NCI-H526 treated with DMSO at 0.1 percent for 48 hours (cell line): ENCODE data around the gene RPS27.
A peak's percentile ranks its signal among the peaks of the same experiment; 100 is the strongest.

Experiments used
- DNase-seq: peaks from one replicate; lab custom pipeline; 2025; lab: John Stamatoyannopoulos, UW

Gene RPS27

DNA sequence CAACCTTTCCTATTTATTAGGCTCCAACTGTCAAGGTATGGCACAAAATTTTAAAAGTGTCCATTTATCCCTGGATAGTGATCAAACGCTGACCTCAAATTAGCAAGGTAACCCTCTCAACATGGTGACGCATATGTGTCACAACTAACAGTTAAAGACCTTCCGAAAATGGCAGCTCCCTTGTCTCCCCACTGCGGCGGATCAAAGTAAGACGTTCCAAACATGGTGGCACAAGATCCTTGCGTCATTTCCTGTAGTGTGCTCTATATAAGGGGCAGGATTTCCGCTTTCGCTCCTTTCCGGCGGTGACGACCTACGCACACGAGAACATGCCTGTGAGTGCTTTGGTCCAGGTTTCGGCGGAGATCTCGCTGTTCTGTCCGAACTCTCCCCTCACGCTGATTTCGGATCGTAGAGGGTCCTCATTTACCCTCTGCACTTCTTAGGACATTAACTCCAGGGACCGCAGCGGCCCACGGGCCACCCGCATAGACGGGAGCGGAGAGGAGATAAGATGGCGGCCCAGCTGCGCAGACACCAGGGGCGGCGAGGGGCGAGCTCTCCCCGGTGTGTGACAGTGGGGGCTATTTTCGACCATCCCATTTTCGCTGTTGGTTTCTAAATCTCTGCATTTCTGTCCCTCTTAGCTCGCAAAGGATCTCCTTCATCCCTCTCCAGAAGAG is at the start of gene RPS27:
TSS of gene RPS27 (plus strand) at position 295 of the 683 bp plus-strand sequence. CDS start at position 330, 35 bp downstream.
- peak; percentile 100 for DNase-seq

DNA sequence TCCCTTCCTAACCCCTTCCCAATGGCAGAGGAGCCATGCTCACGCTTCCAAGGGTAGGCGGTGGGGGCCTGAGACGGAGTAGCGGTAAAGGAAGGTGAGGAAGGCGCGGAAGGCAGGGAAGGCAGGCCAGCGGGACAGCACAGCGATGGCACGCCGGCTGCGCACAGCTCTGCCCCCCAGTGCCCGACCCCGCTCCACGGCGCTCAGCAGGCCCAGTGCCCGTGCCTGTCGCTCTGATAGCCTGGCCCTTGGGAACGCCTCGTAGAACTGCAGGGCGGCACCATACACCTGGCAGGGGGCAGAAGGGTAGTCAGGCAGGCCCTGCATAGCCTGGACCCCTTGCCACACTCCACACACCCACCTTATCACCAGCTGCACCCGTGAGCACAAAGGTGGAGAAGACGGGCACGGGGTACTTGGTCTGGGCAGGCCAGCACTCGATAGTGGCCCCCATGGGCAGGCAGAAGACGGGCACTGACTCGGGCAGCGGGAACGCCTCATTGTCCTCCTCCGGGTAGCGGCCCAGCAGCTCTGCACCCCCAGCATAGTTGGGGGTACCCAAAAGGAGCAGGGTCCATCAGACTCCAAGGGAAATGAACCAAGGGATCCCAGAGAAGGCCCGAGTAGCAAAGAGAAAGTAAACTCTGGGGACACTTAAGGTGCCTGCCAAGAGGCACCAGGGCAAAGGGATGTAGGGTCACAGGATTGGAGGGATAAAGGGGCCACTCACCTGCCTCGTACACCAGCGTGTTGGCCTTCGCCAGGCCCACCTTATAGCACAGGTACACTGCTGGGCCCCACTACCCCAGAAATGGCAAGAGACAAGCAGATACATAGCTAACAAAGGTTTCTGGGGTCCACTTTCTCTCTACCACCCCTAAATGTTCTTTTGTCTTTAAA is 48.5 kb upstream of the RPS27 start:
- DNase-seq = no peak

DNA sequence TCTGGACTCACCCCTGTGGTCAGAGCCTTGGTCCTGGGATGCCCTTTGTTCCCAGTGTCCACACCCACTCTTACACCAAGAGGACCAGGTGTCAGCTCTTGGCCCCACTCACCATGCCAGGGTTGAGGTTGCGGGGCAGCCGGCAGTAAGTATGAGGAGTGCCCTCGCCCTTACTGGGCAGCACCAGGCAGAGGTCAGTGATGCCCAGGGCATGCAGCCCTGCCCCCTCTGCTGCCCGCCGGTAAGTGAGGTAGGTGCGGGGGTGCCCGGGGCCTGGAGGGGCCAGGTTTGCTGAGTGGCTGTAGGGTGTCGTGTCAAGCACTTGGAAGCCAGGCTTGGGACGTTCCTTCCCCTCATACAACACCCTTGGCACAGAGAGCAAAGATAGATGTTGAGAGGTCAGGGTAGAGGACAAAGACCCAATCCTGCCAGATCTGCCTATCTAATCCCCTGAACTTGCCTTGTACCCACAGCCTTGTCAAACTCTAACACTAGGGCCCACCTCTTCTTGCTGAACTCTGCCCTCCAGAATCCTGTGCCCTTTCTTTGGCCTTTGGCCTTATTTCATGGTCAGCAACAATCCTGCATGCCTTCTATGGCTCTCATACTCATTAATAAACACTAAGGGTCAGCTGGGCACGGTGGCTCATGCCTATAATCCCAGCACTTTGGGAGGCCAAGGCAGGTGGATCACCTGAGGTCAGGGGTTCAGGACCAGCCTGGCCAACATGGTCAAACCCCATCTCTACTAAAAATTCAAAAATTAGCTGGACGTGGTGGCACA is 47.6 kb upstream of the RPS27 start:
- DNase-seq = no peak

DNA sequence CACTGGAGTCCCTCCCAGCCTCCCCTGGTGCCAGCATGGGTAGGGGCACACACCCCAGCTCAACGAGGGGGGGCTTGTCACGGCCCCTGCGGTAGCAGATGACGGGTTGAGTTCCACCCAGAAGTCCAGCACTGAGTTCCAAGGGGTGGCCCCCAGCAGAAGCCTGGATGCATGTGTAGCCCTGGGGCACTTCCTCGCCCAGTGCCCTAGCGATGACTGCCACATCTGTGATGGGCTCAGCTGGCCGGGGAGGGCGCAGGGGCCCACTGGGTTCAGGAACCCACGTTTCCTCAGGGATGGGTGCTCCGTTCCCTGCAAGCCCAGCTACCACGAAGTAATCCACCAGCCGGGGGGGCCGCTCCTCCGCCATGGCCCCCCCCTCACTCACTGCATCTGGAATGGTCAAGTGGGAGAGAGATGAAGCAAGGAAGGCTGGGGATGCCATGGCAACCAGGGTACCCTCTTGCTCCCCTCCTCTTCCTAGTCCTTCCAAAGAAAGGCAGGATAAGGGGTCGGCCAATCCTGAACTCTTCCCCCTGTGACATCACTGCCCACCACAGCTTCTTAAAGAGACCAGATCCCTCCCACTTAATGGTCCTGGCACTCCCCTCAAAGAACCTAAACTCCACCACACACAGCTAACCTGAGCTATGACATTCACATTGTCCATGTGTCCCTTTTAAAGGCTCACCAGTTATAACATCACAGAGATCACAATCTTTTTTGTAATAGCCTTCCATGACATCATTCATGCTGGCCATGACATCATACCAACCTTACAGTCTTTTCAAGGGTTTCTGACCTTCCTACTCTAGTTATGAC is 46.3 kb upstream of the RPS27 start:
- DNase-seq = no peak

- DNase-seq = no peak
These were observed 45.8 kb upstream of the RPS27 start for GRCh38 chr1:153944827-153945117.

- DNase-seq = no peak
These were observed 45.3 kb upstream of the RPS27 start for GRCh38 chr1:153945131-153945794.

- DNase-seq = peak; percentile 73
These were observed 44.6 kb upstream of the RPS27 start for GRCh38 chr1:153945795-153946621.

- DNase-seq = peak; percentile 87
These were observed 43.8 kb upstream of the RPS27 start, which contains the start of gene DENND4B for GRCh38 chr1:153946622-153947241. DENND4B (minus strand) TSS chr1:153946718; CDS start chr1:153944374, 2,344 bp downstream.

DNA sequence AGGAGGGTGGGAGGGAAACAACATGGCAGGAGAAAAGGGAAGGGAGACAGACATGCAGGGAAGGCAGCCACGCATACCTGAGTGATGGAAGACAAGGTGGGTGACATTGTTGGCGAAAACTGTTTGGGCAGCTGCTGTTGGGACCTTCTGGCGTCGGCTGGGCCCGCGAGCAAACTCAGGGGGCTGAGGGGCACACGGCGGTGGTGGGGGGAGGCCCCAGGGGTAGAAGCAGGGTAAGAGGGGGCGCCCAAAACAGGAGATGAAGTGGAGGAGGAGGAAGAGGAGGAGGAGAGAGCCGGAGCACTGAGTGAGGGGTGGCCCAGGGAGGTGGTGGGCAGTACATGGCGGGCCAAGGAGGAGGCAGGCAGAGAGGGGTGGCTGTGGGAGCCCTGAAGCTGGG is 39.4 kb upstream of the RPS27 start:
- DNase-seq = no peak

- no peak for DNase-seq
These were observed 38.8 kb upstream of the RPS27 start for GRCh38 chr1:153951801-153952200.

DNA sequence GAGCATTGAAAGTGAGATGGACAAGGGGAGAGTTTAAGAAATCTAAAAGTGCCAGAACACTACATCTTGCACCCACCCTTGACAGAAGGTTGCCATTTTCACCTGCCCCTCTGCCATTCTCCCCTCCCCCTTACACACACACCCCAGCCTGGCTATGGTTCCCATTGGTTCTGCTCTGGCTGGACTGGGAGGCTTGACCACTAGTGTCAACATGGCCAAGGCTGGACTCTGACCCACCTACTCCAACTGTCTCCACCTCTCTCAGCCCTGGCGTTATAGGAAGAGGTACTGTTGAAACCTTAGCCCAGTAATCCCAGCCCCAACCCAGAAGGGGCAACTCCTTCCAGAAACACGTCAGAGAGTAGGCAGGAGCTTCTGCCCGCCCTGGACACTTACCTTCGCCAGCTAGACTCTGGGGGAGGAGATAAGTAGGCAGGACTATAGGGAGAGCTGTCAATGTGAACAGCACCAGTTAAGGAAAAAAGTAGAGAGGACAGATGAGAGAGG is 36.6 kb upstream of the RPS27 start:
- no peak for DNase-seq

- DNase-seq = no peak
These were observed 35.7 kb upstream of the RPS27 start for GRCh38 chr1:153954826-153955225.

DNA sequence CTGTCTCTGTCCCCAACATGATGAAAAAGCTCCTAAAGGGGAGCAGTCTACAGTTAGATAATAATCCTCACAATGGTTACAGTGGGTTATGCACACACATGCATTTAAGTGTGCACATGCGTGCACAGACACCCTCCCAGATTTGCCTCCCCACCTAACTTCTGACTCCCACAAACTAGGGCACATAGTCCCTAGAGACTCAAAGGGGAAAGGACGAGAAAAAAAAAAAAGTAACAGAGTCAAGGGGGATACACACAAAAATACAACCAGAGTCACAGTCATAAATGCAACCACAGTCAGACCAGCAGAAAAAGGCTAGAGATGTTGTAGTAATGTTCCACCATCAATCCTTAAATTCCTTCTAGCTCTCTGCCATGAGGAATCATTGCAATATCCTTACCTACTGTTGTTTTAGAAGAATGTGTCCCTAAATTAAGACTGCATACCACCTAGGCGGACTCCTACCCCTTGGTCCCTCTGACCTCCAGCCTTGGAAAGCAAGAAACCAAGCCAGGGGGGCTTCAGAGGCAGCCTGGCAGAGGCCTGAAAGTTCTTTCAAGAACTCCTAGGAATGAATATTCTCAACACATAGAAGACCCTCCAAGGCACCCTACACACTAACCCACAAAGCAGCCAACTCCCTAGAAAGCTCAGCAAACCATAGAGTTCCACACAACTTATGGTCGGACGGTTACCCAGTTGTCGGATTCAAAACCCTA is 33.4 kb upstream of the RPS27 start:
- DNase-seq = no peak

DNA sequence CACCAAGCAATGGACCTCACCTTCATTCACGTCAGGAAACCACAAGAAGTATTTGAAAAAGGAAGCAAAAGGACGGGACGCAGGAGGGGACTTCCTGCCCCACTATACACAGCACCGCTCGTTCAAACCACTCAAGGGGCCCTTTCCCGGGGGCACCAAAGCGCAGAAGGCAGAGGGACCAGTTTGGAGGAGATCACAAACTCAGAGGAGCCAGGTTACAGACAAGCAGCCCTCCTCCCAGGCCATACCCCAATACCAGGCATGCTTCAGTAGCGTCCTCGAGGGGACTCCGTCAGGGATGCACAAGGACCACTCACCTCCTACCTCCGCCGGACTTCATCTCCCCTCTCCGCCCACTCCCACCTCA is 32.8 kb upstream of the RPS27 start:
- no peak for DNase-seq

DNA sequence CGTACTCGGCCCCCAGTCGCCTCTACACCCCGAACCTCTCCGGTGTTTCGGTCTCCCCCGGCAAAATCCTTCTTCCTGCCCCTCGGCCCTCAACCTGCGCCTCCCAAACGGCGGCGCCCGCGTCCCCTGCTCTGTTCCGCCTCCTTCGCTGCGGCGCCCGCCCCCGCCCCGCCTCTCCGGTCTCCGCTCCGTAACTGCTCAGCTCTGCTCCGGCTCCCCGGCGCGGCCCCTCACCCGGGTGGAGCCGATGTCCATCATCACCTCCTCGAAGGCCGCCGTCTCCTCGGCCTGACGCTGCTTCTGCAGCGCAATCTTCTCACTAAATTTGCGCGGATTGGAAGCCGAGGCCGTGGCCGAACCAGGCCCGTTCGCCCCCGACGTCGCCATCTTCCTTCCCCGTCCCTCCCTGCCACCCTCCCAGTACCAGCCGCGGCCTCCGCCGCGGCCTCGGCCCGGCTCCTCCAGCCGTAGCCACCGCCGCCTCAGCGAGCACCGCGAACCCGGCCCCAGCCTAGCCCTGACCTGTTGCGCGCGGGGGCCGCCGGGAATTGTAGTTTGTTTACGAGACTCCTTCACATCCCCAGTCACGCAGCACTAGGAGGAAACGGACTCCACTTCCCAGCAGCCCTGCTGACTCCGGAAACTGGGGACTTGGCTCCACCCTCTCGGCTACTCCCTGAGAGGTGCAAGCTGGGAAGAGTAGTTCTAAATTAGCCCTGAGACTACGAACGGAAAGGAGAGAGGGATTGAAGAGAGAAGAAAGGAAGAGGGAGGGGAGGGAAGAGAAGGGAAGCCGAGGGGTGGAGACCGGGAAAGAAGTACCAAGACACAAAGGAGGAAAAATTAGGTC is 32.2 kb upstream of the RPS27 start, which contains the start of gene CRTC2:
TSS of gene CRTC2 (minus strand) at position 502 of the 850 bp plus-strand sequence. CDS start at position 387, 115 bp downstream.
- DNase-seq = peak; percentile 100

GRCh38 chr1:153958961-153959260 is 31.7 kb upstream of the RPS27 start:
- DNase-seq = no peak

GRCh38 chr1:153959454-153959853 is 31.1 kb upstream of the RPS27 start:
- DNase-seq = no peak

- no peak for DNase-seq
These were observed 30.4 kb upstream of the RPS27 start for GRCh38 chr1:153960206-153960605.
